Measurements from ENCODE around the gene CFAP57.

GRCh38 chr1:43147625-43148327 is 24.4 kb upstream of the CFAP57 start:
- TF ChIP-seq CTCF (IDR thresholded peaks at IDR 0.05) (no peak), POLR2A (IDR thresholded peaks at IDR 0.05) (no peak), EP300 (IDR thresholded peaks at IDR 0.05) (no peak)

Data from ovary (tissue), 3 donors.